CD4-positive, alpha-beta T cell treated with Interleukin-1 beta for 1 hour (primary cell): ENCODE measurements around the gene KRTAP2-1.
"Not testable (repeated sequence)": the region's sequence is repeated elsewhere in the genome, so short reads cannot be mapped to it uniquely, and the experiment has no call there.

ENCODE experiments used
- DNase-seq, 2 donors: peaks; one replicate each; pipeline ENCODE4 v3.0.0-alpha.2; 2020 to 2022

KRTAP2-1 gene

GRCh38 chr17:41055130-41055529 lies 8.0 kb upstream of the KRTAP2-1 start, which contains the start of gene KRTAP2-2:
Gene KRTAP2-2, minus strand, starts transcription at chr17:41055230. Its CDS starts 19 bp downstream, at chr17:41055211.
- not testable (repeated sequence) for DNase-seq

GRCh38 chr17:41054556-41054955 lies 7.4 kb upstream of the KRTAP2-1 start:
- DNase-seq: not testable (repeated sequence)

GRCh38 chr17:41054025-41054424 lies 6.9 kb upstream of the KRTAP2-1 start:
- DNase-seq: no peak

- DNase-seq: no peak
These were observed 5.5 kb upstream of the KRTAP2-1 start for GRCh38 chr17:41052566-41052965.

DNA sequence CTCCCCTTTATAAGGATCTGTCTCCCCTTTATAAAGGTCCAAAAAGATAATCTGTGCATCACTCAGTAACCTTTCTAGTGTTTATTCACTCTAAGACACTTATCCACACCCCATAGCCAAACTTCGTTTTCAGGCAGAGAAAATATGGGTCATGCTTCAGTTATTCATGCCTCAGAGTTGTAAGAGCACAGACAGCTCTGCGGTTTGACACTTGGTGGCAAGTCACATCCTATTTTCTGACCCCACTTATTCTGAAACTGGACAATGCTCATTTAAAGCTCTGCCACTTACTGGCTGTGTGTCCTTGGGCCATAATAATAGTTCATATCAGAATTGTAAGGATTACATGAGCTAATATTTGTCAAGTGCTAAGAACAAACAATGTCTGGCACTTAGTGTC lies 2.0 kb upstream of the KRTAP2-1 start:
- no peak for DNase-seq

- no peak for DNase-seq
These were observed 1.3 kb upstream of the KRTAP2-1 start for GRCh38 chr17:41048441-41048840.

- DNase-seq: no peak
These were observed 4.2 kb downstream of the KRTAP2-1 start for GRCh38 chr17:41042953-41043352.

- not testable (repeated sequence) for DNase-seq
These were observed 6.1 kb downstream of the KRTAP2-1 start, which contains the start of gene KRTAP1-1 for GRCh38 chr17:41040783-41041571. Gene KRTAP1-1, minus strand, starts transcription at chr17:41041450. Its CDS starts 53 bp downstream, at chr17:41041397.

DNA sequence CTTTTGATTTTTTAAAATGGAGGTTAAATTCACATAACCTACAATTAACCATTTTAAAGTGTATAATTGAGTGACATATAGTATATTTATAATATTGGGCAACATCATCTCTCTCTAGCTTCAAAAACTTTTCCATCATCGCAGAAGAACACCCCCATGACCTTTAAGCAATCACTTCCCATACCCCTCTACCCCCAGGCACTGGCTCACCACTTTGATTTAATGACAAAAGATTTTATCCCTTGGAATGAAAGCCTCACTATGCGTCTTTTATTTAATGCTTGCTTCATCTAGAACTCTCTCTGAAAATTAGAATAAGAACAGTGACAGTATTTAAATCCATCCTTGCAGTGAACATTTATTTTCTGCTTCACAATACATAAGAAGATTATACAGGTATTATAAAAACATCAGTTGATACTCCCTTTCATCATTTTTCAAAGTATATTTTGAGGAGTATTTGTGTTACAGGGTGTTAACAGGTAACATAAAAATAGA lies 9.2 kb downstream of the KRTAP2-1 start:
- DNase-seq: no peak

- DNase-seq: not testable (repeated sequence)
These were observed 12.7 kb downstream of the KRTAP2-1 start, which contains the start of gene KRTAP1-3 for GRCh38 chr17:41034346-41034935. Gene KRTAP1-3, minus strand, starts transcription at chr17:41034874. Its CDS starts 53 bp downstream, at chr17:41034821.

DNA sequence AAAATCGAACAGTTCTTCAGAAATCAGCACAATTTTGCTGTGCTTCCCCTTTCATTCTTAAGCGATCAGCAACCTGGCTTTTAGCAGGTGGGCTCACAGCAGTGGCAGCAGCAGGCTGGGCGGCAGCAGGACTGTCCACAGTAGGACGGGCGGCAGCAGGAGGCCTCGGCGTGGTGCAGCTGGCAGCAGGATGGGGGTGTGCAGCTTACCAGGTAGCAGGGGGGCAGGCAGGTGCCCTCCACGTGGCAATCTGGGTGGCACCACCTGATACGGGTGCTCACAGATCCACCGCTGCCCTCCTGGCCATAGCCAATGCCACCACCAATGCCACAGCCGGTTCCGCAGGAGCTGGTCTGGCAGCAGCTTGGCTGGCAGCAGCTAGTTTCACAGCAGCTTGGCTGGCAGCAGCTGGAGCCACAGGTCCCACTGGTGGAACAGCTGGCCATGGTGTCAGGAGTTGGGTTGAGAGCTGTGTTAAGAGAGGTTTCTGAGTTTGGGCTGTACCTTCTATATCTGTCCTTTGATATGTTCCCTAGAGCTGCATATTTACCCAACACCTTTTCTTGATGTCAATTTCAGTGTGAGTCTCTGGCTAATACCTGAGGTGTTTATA lies 17.4 kb downstream of the KRTAP2-1 start, which contains the start of gene KRTAP1-4:
TSS of gene KRTAP1-4 (minus strand) at position 563 of the 613 bp plus-strand sequence. CDS start at position 446, 117 bp downstream.
- no peak for DNase-seq

DNA sequence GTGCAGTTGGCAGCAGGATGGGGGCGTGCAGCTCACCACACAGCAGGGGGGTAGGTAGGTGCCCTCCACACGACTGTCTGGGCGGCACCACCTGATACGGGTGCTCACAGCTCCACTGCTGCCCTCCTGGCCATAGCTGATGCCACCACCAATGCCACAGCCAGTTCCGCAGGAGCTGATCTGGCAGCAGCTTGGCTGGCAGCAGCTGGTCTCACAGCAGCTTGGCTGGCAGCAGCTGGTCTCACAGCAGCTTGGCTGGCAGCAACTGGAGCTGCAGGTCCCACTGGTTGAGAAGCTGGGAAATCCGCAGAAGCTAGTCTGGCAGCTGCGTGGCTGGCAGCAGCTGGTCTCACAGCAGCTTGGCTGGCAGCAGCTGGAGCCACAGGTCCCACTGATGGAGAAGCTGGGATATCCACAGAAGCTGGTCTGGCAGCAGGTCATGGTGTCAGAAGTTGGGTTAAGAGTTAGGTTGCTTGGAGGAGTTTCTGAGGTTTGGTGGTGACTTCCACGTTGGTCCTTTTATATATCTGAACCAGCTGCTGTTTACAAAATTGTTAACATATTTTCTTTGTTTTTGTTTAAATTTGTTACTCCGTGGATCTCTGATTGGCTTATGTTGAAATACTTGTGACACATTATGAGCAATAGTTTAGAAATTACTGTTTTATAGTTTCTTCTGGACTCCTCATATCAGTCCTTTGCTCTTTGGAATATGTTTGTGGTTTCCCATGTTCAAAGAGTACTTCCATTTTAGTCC lies 20.2 kb downstream of the KRTAP2-1 start, which contains the start of gene KRTAP1-5:
TSS of gene KRTAP1-5 (minus strand) at position 494 of the 757 bp plus-strand sequence. CDS start at position 441, 53 bp downstream.
- no peak for DNase-seq

GRCh38 chr17:41024697-41025096 lies 22.4 kb downstream of the KRTAP2-1 start:
- no peak for DNase-seq

GRCh38 chr17:41020336-41020735 lies 26.8 kb downstream of the KRTAP2-1 start:
- DNase-seq: no peak

DNA sequence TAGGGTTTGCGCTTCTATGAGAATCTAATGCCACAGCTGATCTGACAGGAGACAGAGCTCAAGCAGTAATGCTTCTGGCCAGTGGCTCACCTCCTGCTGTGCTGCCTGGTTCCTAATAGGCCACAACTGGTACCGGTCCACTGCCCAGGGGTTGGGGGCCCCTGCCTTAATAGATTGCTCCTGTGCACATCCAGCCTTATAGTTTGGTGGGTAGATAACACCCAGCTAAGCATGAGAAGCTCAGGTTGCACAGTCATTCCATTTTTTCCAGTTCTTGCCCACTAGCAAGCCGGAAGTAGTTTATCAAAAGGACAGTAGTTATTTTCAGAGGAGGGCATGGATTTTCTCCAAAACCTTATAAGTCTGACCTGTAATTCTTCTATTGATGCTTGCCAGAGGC lies 27.7 kb downstream of the KRTAP2-1 start:
- no peak for DNase-seq

GRCh38 chr17:41018541-41018940 lies 28.6 kb downstream of the KRTAP2-1 start:
- no peak for DNase-seq

- no peak for DNase-seq
These were observed 30.4 kb downstream of the KRTAP2-1 start for GRCh38 chr17:41016578-41017215.

- no peak for DNase-seq
These were observed 31.7 kb downstream of the KRTAP2-1 start for GRCh38 chr17:41015454-41015853.

GRCh38 chr17:41013606-41014005 lies 33.5 kb downstream of the KRTAP2-1 start:
- DNase-seq: no peak

GRCh38 chr17:41013181-41013580 lies 33.9 kb downstream of the KRTAP2-1 start:
- no peak for DNase-seq

- DNase-seq: no peak
These were observed 34.6 kb downstream of the KRTAP2-1 start for GRCh38 chr17:41012326-41013120.
